Measurements from ENCODE around the gene GFRA1. TPM values are rescaled to one million over a fixed set of nuclear protein-coding genes. Genes with fewer than 3 reads are reported as not detected.

Gene GFRA1
- total and polyA plus RNA-seq, 2 donors (not counting 1 experiment from before 2014, with no cell fraction given), result not detected

DNA sequence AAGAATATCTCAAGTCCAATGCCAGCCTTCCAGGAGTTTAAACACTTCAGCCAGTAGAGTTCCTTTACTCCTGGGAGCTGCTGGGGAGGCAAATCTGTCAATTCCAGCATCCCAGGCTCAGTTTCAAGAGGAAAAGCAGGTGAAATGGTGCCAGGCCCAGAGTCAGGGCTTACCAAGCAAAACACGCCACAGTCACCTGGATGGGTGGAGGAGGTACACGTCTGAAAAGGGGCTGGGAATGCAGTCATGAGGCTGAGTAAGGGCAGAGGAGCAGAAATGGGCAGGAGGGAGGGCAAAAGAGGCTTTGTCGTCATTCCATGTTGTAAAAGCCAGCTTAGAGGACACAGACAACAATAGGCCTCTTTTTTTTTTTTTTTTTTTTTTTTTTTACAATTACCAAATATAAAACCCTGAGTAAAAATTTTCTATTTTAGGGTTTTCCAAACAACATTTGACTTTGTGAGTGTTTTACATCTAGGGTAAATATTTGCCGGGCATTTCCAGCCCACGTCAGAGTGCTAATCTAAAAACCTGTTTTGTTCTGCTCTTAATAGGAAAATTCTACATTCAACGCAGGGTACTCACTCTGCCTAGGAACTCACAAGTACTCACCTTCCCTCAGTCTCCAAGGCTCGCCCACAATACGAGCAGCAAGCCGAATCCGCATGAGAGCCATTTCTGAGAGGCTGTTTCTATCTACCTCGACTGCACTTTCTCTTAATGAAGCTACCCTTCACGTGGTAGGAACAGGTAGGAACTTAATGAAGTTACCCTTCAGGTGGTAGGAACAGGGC, 21.2 kb downstream of the GFRA1 start:
- ChIA-PET POLR2A (no interaction called here), CTCF (no interaction called here)
- Histone ChIP-seq H3K4me1 (ENCODE audit: control insufficient read depth in 2 of 2, insufficient read depth in 2 of 2, low read length in 2 of 2) (no peaks in the 10 kb centered on the region), H3K79me2 (ENCODE audit: control insufficient read depth, insufficient read depth, low read length) (no peaks in the 10 kb centered on the region), H4K20me1 (ENCODE audit: control insufficient read depth, insufficient read depth, low read length, poor library complexity, severe bottlenecking) (no peaks in the 10 kb centered on the region), H3K4me3 (ENCODE audit: control extremely low read depth in 1 of 5, extremely low read depth in 1 of 5, insufficient read depth in 1 of 5, low read depth in 2 of 5, low read length in 4 of 5) (no peak overlapping the region), H3K27me3 (replicated peaks in 1 of 4; ENCODE audit: control extremely low read depth in 1 of 4, control insufficient read depth in 3 of 4, insufficient read depth in 4 of 4, low read length in 3 of 4) (no peaks in the 10 kb centered on the region), H2AFZ (ENCODE audit: insufficient read depth, low read depth, low read length, poor library complexity, severe bottlenecking) (no peak overlapping the region), H3K27ac (ENCODE audit: low read length in 2 of 2) (no peak overlapping the region), H3K9ac (ENCODE audit: low read length) (no peak overlapping the region), H3K36me3 (replicated peaks in 1 of 2; ENCODE audit: control extremely low read depth in 1 of 2, control insufficient read depth in 1 of 2, extremely low read depth in 1 of 2, insufficient read depth in 2 of 2, low read length in 1 of 2) (no peaks in the 10 kb centered on the region), H3K4me2 (replicated peaks; ENCODE audit: low read depth, low read length, poor library complexity, severe bottlenecking) (no peak overlapping the region), H3K9me3 (ENCODE audit: control extremely low read depth in 1 of 3, control insufficient read depth in 2 of 3, insufficient read depth in 1 of 3, low read length in 2 of 3) (peaks cover 0 to 12% (median 0%) of the 10 kb centered on the region in 3 donors)
- WGBS (ENCODE audit: insufficient coverage), result 88% methylated on average over 7 of the region's 12 CpGs
- intact Hi-C loops (cut with micrococcal nuclease), result no loop called here
- no peaks in the 10 kb centered on the region for H3K4me1 Mint-ChIP-seq
- no peak for TF ChIP-seq EZH2 (IDR thresholded peaks at IDR 0.05; ENCODE audit: borderline replicate concordance, insufficient read depth, low read depth, low read length, poor library complexity, severe bottlenecking)
- TF ChIP-seq, protein P1, sequence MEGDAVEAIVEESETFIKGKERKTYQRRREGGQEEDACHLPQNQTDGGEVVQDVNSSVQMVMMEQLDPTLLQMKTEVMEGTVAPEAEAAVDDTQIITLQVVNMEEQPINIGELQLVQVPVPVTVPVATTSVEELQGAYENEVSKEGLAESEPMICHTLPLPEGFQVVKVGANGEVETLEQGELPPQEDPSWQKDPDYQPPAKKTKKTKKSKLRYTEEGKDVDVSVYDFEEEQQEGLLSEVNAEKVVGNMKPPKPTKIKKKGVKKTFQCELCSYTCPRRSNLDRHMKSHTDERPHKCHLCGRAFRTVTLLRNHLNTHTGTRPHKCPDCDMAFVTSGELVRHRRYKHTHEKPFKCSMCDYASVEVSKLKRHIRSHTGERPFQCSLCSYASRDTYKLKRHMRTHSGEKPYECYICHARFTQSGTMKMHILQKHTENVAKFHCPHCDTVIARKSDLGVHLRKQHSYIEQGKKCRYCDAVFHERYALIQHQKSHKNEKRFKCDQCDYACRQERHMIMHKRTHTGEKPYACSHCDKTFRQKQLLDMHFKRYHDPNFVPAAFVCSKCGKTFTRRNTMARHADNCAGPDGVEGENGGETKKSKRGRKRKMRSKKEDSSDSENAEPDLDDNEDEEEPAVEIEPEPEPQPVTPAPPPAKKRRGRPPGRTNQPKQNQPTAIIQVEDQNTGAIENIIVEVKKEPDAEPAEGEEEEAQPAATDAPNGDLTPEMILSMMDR (IDR thresholded peaks at IDR 0.05), result no peak
- H3K27ac Mint-ChIP-seq, result no peak overlapping the region
- no peaks in the 10 kb centered on the region for H3K9me3 Mint-ChIP-seq (ENCODE audit: insufficient read depth)
- no peaks in the 10 kb centered on the region for H3K27me3 Mint-ChIP-seq
- ATAC-seq (ENCODE audit: low read depth) (no peak), DNase-seq (no peak)
- no peak overlapping the region for H3K4me3 Mint-ChIP-seq

DNA sequence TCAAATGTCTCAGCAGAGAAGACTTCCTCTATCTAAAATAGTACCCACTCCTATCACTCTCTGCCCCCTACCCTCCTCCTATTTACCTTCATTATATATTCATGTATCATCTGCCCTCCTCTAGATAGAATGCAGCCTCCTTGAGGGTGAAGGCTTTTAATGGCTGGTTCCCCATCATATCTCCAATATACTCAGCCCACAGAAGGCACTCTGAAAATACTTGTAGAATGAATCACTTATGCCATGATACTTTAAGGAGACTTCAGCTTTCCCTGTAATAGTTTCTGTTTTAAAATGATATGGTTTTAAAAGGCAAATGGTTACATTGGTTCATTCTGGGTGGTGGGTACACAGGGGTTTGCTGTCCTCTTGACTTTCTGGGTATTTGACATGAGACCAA, 25.3 kb downstream of the GFRA1 start:
- no peaks in the 10 kb centered on the region for H3K4me1 ChIP-seq (ENCODE audit: control insufficient read depth in 2 of 2, insufficient read depth in 2 of 2, low read length in 2 of 2)
- no peak overlapping the region for H3K4me3 ChIP-seq (ENCODE audit: control extremely low read depth in 1 of 5, extremely low read depth in 1 of 5, insufficient read depth in 1 of 5, low read depth in 2 of 5, low read length in 4 of 5)
- CTCF ChIA-PET, result no interaction called here
- no peaks in the 10 kb centered on the region for H3K79me2 ChIP-seq (ENCODE audit: control insufficient read depth, insufficient read depth, low read length)
- Mint-ChIP-seq H3K27me3 (no peaks in the 10 kb centered on the region), H3K9me3 (ENCODE audit: insufficient read depth) (no peaks in the 10 kb centered on the region), H3K4me3 (no peak overlapping the region), H3K27ac (no peak overlapping the region), H3K4me1 (no peaks in the 10 kb centered on the region)
- no peak for TF ChIP-seq EZH2 (IDR thresholded peaks at IDR 0.05; ENCODE audit: borderline replicate concordance, insufficient read depth, low read depth, low read length, poor library complexity, severe bottlenecking)
- TF ChIP-seq, protein P1 (IDR thresholded peaks at IDR 0.05), result no peak
- H3K9me3 ChIP-seq (ENCODE audit: control extremely low read depth in 1 of 3, control insufficient read depth in 2 of 3, insufficient read depth in 1 of 3, low read length in 2 of 3), result peaks cover 0 to 12% (median 0%) of the 10 kb centered on the region in 3 donors
- no peak for ATAC-seq (ENCODE audit: low read depth)
- H3K36me3 ChIP-seq (replicated peaks in 1 of 2; ENCODE audit: control extremely low read depth in 1 of 2, control insufficient read depth in 1 of 2, extremely low read depth in 1 of 2, insufficient read depth in 2 of 2, low read length in 1 of 2), result no peaks in the 10 kb centered on the region
- POLR2A ChIA-PET, result no interaction called here
- DNase-seq, result no peak
- intact Hi-C loops (cut with micrococcal nuclease), result no loop called here
- H3K4me2 ChIP-seq (replicated peaks; ENCODE audit: low read depth, low read length, poor library complexity, severe bottlenecking), result no peak overlapping the region
- no peak overlapping the region for H3K9ac ChIP-seq (ENCODE audit: low read length)
- no peaks in the 10 kb centered on the region for H3K27me3 ChIP-seq (replicated peaks in 1 of 4; ENCODE audit: control extremely low read depth in 1 of 4, control insufficient read depth in 3 of 4, insufficient read depth in 4 of 4, low read length in 3 of 4)
- H4K20me1 ChIP-seq (ENCODE audit: control insufficient read depth, insufficient read depth, low read length, poor library complexity, severe bottlenecking), result no peaks in the 10 kb centered on the region
- H3K27ac ChIP-seq (ENCODE audit: low read length in 2 of 2), result no peak overlapping the region
- H2AFZ ChIP-seq (ENCODE audit: insufficient read depth, low read depth, low read length, poor library complexity, severe bottlenecking), result no peak overlapping the region

Data from B cell (primary cell).